Neural progenitor cell (in vitro differentiated cells): ENCODE results near the gene PHRF1. TPM values are rescaled to one million over a fixed set of nuclear protein-coding genes. Genes with fewer than 3 reads are reported as not detected.

ENCODE experiments used
- DNase-seq: peaks from one replicate; pipeline ENCODE4 v3.0.0-alpha.2; 2016; ENCODE audit warnings: low spot score
- H2AFZ ChIP-seq: fragments of 200-600 bp; sonication (generic); replicated peaks from 2 replicates; pipeline ENCODE4 v1.6.1; 2016; ENCODE audit warnings: antibody characterized with exemption
- H3F3A ChIP-seq: fragments of 200-600 bp; sonication (generic); 2 replicates; pipeline ENCODE4 v1.6.1; 2016; ENCODE audit warnings: antibody characterized with exemption, low read depth
- H3K27ac ChIP-seq: fragments of 200-600 bp; sonication (generic); 2 replicates; pipeline ENCODE4 v1.5.1; 2016; ENCODE audit warnings: mild to moderate bottlenecking
- H3K27me3 ChIP-seq: fragments of 200-600 bp; sonication (generic); 2 replicates; pipeline ENCODE4 v1.6.1; 2016; ENCODE audit warnings: mild to moderate bottlenecking, moderate library complexity
- H3K36me3 ChIP-seq: fragments of 200-600 bp; sonication (generic); 2 replicates; pipeline ENCODE4 v1.5.1; 2016
- H3K4me1 ChIP-seq: fragments of 200-600 bp; sonication (generic); 2 replicates; pipeline ENCODE4 v1.6.1; 2016; ENCODE audit warnings: mixed run types
- H3K4me2 ChIP-seq: fragments of 200-600 bp; sonication (generic); 2 replicates; pipeline ENCODE4 v1.6.1; 2016
- H3K4me3 ChIP-seq: fragments of 200-600 bp; sonication (generic); 2 replicates; pipeline ENCODE4 v1.5.1; 2016
- H3K79me2 ChIP-seq: fragments of 200-600 bp; sonication (generic); 2 replicates; pipeline ENCODE4 v1.6.1; 2016; ENCODE audit warnings: low read depth
- H3K9ac ChIP-seq: fragments of 200-600 bp; sonication (generic); 2 replicates; pipeline ENCODE4 v1.6.1; 2016
- H3K9me3 ChIP-seq: fragments of 200-600 bp; sonication (generic); 2 replicates; pipeline ENCODE4 v1.5.1; 2016; ENCODE audit warnings: low read depth
- H4K20me1 ChIP-seq: fragments of 200-600 bp; sonication (generic); 2 replicates; pipeline ENCODE4 v1.6.1; 2016; ENCODE audit warnings: low read depth
- H3K27ac Mint-ChIP-seq: 3 replicates; pipeline ENCODE4 v1.8.0; 2021; ENCODE audit warnings: mixed read lengths
- H3K27me3 Mint-ChIP-seq: 2 replicates; pipeline ENCODE4 v1.8.0; 2022; ENCODE audit warnings: low read depth, mild to moderate bottlenecking, inconsistent platforms, moderate library complexity, mixed read lengths; ENCODE audit not compliant: insufficient read depth
- H3K36me3 Mint-ChIP-seq: 3 replicates; pipeline ENCODE4 v1.8.0; 2021; ENCODE audit warnings: mixed read lengths
- H3K4me1 Mint-ChIP-seq: 3 replicates; pipeline ENCODE4 v1.8.0; 2021; ENCODE audit warnings: mixed read lengths
- H3K4me3 Mint-ChIP-seq: 3 replicates; pipeline ENCODE4 v1.8.0; 2021; ENCODE audit warnings: mild to moderate bottlenecking, moderate library complexity, mixed read lengths
- H3K9me3 Mint-ChIP-seq: 3 replicates; pipeline ENCODE4 v1.8.0; 2020; ENCODE audit warnings: mixed read lengths
- CTCF ChIP-seq: fragments of 200-600 bp; sonication (generic); IDR thresholded peaks from 2 replicates; pipeline ENCODE4 v1.5.1; 2017; ENCODE audit warnings: antibody characterized with exemption, mild to moderate bottlenecking
- EZH2 ChIP-seq: fragments of 200-600 bp; sonication (generic); IDR thresholded peaks from 2 replicates; pipeline ENCODE4 v1.6.1; 2017; ENCODE audit warnings: antibody characterized with exemption, mild to moderate bottlenecking, moderate library complexity
- EZH2phosphoT487 ChIP-seq: fragments of 200-600 bp; sonication (generic); IDR thresholded peaks from 2 replicates; pipeline ENCODE4 v1.6.1; 2017; ENCODE audit warnings: antibody characterized with exemption
- total RNA-seq: library from RNA; depleted of rRNA; stranded (reverse); fragments of >200 nt; gene quantifications from 2 replicates; pipeline ENCODE4 v1.2.3, GENCODE V29; 2015; ENCODE audit warnings: low replicate concordance

The PHRF1 gene
- total RNA-seq, 1 donor from 2014 or later, result 9.8 TPM

GRCh38 chr11:640021-640706, 63.9 kb downstream of the PHRF1 start:
- no peak overlapping the region for H2AFZ ChIP-seq
- Mint-ChIP-seq H3K4me3 (peak overlapping the region; percentile 62), H3K9me3 (no peaks in the 10 kb centered on the region), H3K27ac (no peak overlapping the region), H3K27me3 (peaks cover 30% of the 10 kb centered on the region), H3K36me3 (no peaks in the 10 kb centered on the region), H3K4me1 (peaks cover 23% of the 10 kb centered on the region)
- H3K36me3 ChIP-seq, result no peaks in the 10 kb centered on the region
- no peak for TF ChIP-seq CTCF
- TF ChIP-seq EZH2phosphoT487, result no peak
- no peak for TF ChIP-seq EZH2
- H3K27ac ChIP-seq, result no peak overlapping the region
- peak; percentile 46 for DNase-seq
- peak overlapping the region; percentile 25 for H3K4me3 ChIP-seq
- no peaks in the 10 kb centered on the region for H3K9me3 ChIP-seq
- peaks cover 43% of the 10 kb centered on the region for H4K20me1 ChIP-seq
- H3F3A ChIP-seq, result peaks cover 56% of the 10 kb centered on the region
- H3K79me2 ChIP-seq, result no peaks in the 10 kb centered on the region
- H3K4me2 ChIP-seq, result peak overlapping the region; percentile 95
- H3K27me3 ChIP-seq, result peaks cover 41% of the 10 kb centered on the region
- peaks cover 32% of the 10 kb centered on the region for H3K4me1 ChIP-seq
- H3K9ac ChIP-seq, result no peak overlapping the region

- Mint-ChIP-seq H3K27me3 (peaks cover 19% of the 10 kb centered on the region), H3K4me1 (peaks cover 17% of the 10 kb centered on the region), H3K9me3 (no peaks in the 10 kb centered on the region), H3K27ac (no peak overlapping the region), H3K36me3 (no peaks in the 10 kb centered on the region), H3K4me3 (peak overlapping the region; percentile 35)
- DNase-seq, result no peak
- Histone ChIP-seq H3K27ac (no peak overlapping the region), H3F3A (peaks cover 42% of the 10 kb centered on the region), H3K4me2 (no peak overlapping the region), H3K27me3 (peaks cover 23% of the 10 kb centered on the region), H2AFZ (no peak overlapping the region), H3K4me3 (no peak overlapping the region), H3K36me3 (no peaks in the 10 kb centered on the region), H3K4me1 (peaks cover 25% of the 10 kb centered on the region), H4K20me1 (peaks cover 31% of the 10 kb centered on the region), H3K9me3 (no peaks in the 10 kb centered on the region), H3K9ac (no peak overlapping the region), H3K79me2 (no peaks in the 10 kb centered on the region)
- no peak for TF ChIP-seq EZH2
- no peak for TF ChIP-seq EZH2phosphoT487
- no peak for TF ChIP-seq CTCF
Measured at GRCh38 chr11:641806-642370, 65.6 kb downstream of the PHRF1 start.

GRCh38 chr11:643366-643765, 67.1 kb downstream of the PHRF1 start:
- Histone ChIP-seq H3F3A (peaks cover 32% of the 10 kb centered on the region), H2AFZ (no peak overlapping the region), H3K27ac (no peak overlapping the region), H3K9ac (no peak overlapping the region), H3K9me3 (no peaks in the 10 kb centered on the region), H4K20me1 (peaks cover 23% of the 10 kb centered on the region), H3K4me3 (no peak overlapping the region), H3K27me3 (peaks cover 9% of the 10 kb centered on the region), H3K4me1 (peaks cover 16% of the 10 kb centered on the region), H3K79me2 (no peaks in the 10 kb centered on the region), H3K36me3 (no peaks in the 10 kb centered on the region), H3K4me2 (no peak overlapping the region)
- H3K9me3 Mint-ChIP-seq, result no peaks in the 10 kb centered on the region
- H3K36me3 Mint-ChIP-seq, result peaks cover 2% of the 10 kb centered on the region
- H3K4me1 Mint-ChIP-seq, result peaks cover 10% of the 10 kb centered on the region
- peaks cover 9% of the 10 kb centered on the region for H3K27me3 Mint-ChIP-seq
- no peak overlapping the region for H3K27ac Mint-ChIP-seq
- no peak for DNase-seq
- no peak overlapping the region for H3K4me3 Mint-ChIP-seq
- TF ChIP-seq EZH2phosphoT487 (no peak), EZH2 (no peak), CTCF (no peak)
